GM21390 (cell line): Measurements from ENCODE around the gene DDN.
A peak's percentile ranks its signal among the peaks of the same experiment; 100 is the strongest.

Experiments
- ATAC-seq: cut with Tn5 transposase; IDR thresholded peaks from one replicate; pipeline ENCODE4 v1.9.1; 2021; ENCODE audit not compliant: unreplicated experiment

Gene DDN

GRCh38 chr12:48967991-48968390, 31.2 kb downstream of the DDN start:
- ATAC-seq = no peak

- no peak for ATAC-seq
Measured at GRCh38 chr12:48966177-48966895, 32.8 kb downstream of the DDN start.

GRCh38 chr12:48965298-48965838, 33.8 kb downstream of the DDN start:
- ATAC-seq = no peak

GRCh38 chr12:48961801-48962200, 37.4 kb downstream of the DDN start:
- ATAC-seq = no peak

GRCh38 chr12:48961331-48961730, 37.8 kb downstream of the DDN start:
- ATAC-seq = no peak

GRCh38 chr12:48960834-48961233, 38.3 kb downstream of the DDN start:
- no peak for ATAC-seq

GRCh38 chr12:48958049-48958388, 41.2 kb downstream of the DDN start:
- ATAC-seq = no peak

GRCh38 chr12:48957141-48958048, 41.8 kb downstream of the DDN start, which contains the start of gene ARF3:
TSS of gene ARF3 (minus strand) at chr12:48957487. CDS start at chr12:48941095, 16,392 bp downstream.
- ATAC-seq = peak; percentile 88

- ATAC-seq = peak; percentile 15
Measured at GRCh38 chr12:48956279-48957140, 42.7 kb downstream of the DDN start.

- no peak for ATAC-seq
Measured at GRCh38 chr12:48954841-48955501, 44.2 kb downstream of the DDN start.

- ATAC-seq = no peak
Measured at GRCh38 chr12:48954061-48954460, 45.1 kb downstream of the DDN start.

- ATAC-seq = no peak
Measured at GRCh38 chr12:48952691-48953090, 46.5 kb downstream of the DDN start.

- no peak for ATAC-seq
Measured at GRCh38 chr12:48947727-48948126, 51.4 kb downstream of the DDN start.

GRCh38 chr12:48946943-48947342, 52.2 kb downstream of the DDN start:
- no peak for ATAC-seq

- ATAC-seq = no peak
Measured at GRCh38 chr12:48946205-48946604, 53.0 kb downstream of the DDN start.
